ENCODE measurements around the gene PTS. TPM values are rescaled to one million over a fixed set of nuclear protein-coding genes. Genes with fewer than 3 reads are reported as not detected.

PTS gene
- total RNA-seq, 2 experiments from 2014 or later = 82.9 to 86.2 TPM

GRCh38 chr11:112178936-112179335, 47.3 kb upstream of the PTS start:
- intact Hi-C loops (cut with DNase I, micrococcal nuclease) = no loop called here
- H3K4me3 ChIP-seq (ENCODE audit: low read length) = no peak overlapping the region
- H3K27me3 Mint-ChIP-seq = peaks cover 13% of the 10 kb centered on the region
- ChIA-PET CTCF (no interaction called here), POLR2A (no interaction called here)
- no peaks in the 10 kb centered on the region for H3K9me3 Mint-ChIP-seq
- H3K4me3 Mint-ChIP-seq = no peak overlapping the region
- peaks cover 0 to 3% of the 10 kb centered on the region in 2 experiments for H3K27me3 ChIP-seq (ENCODE audit: control insufficient read depth in 1 of 2, insufficient read depth in 2 of 2, low read length in 2 of 2)
- DNase-seq (no peak), ATAC-seq (ENCODE audit: poor library complexity) (no peak)
- no peaks in the 10 kb centered on the region for H3K36me3 ChIP-seq (ENCODE audit: insufficient read depth, low read length)
- no peaks in the 10 kb centered on the region for H3K36me3 Mint-ChIP-seq (ENCODE audit: low read depth)
- H3K9me3 ChIP-seq (ENCODE audit: control insufficient read depth in 1 of 2, insufficient read depth in 1 of 2, low read length in 2 of 2) = no peaks in the 10 kb centered on the region
- H3K27ac ChIP-seq (ENCODE audit: low read depth in 1 of 2, low read length in 2 of 2) = no peak overlapping the region
- TF ChIP-seq CTCF (IDR thresholded peaks at IDR 0.05) = no peak
- no peak overlapping the region for H3K27ac Mint-ChIP-seq
- H3K4me1 Mint-ChIP-seq (ENCODE audit: low read depth) = peaks cover 13% of the 10 kb centered on the region
- peaks cover 3% of the 10 kb centered on the region for H3K4me1 ChIP-seq (ENCODE audit: insufficient read depth, low read length)

- Mint-ChIP-seq H3K27ac (no peak overlapping the region), H3K36me3 (ENCODE audit: low read depth) (no peaks in the 10 kb centered on the region), H3K4me3 (no peak overlapping the region), H3K9me3 (no peaks in the 10 kb centered on the region), H3K27me3 (peaks cover 11% of the 10 kb centered on the region), H3K4me1 (ENCODE audit: low read depth) (peaks cover 12% of the 10 kb centered on the region)
- H3K4me1 ChIP-seq (ENCODE audit: insufficient read depth, low read length) = peaks cover 3% of the 10 kb centered on the region
- intact Hi-C loops (cut with DNase I, micrococcal nuclease) = no loop called here
- H3K27me3 ChIP-seq (ENCODE audit: control insufficient read depth in 1 of 2, insufficient read depth in 2 of 2, low read length in 2 of 2) = peaks cover 0 to 3% of the 10 kb centered on the region in 2 experiments
- CTCF ChIA-PET = no interaction called here
- ATAC-seq (ENCODE audit: poor library complexity) = no peak
- no peak overlapping the region for H3K27ac ChIP-seq (ENCODE audit: low read depth in 1 of 2, low read length in 2 of 2)
- POLR2A ChIA-PET = no interaction called here
- peak in 3 of 14 experiments; percentile 7 to 45 (median 28) for DNase-seq
- no peaks in the 10 kb centered on the region for H3K36me3 ChIP-seq (ENCODE audit: insufficient read depth, low read length)
- H3K4me3 ChIP-seq (ENCODE audit: low read length) = no peak overlapping the region
- no peak for TF ChIP-seq CTCF (IDR thresholded peaks at IDR 0.05)
- H3K9me3 ChIP-seq (ENCODE audit: control insufficient read depth in 1 of 2, insufficient read depth in 1 of 2, low read length in 2 of 2) = no peaks in the 10 kb centered on the region
Measured at GRCh38 chr11:112179601-112180000, 46.6 kb upstream of the PTS start.

- TF ChIP-seq CTCF (IDR thresholded peaks at IDR 0.05) = no peak
- no peaks in the 10 kb centered on the region for H3K4me1 ChIP-seq (ENCODE audit: insufficient read depth, low read length)
- DNase-seq (no peak), ATAC-seq (ENCODE audit: poor library complexity) (no peak)
- H3K27me3 ChIP-seq (ENCODE audit: control insufficient read depth in 1 of 2, insufficient read depth in 2 of 2, low read length in 2 of 2) = no peaks in the 10 kb centered on the region
- Mint-ChIP-seq H3K4me3 (no peak overlapping the region), H3K36me3 (ENCODE audit: low read depth) (no peaks in the 10 kb centered on the region), H3K27ac (no peak overlapping the region), H3K4me1 (ENCODE audit: low read depth) (no peaks in the 10 kb centered on the region), H3K9me3 (no peaks in the 10 kb centered on the region), H3K27me3 (peaks cover 6% of the 10 kb centered on the region)
- no peak overlapping the region for H3K4me3 ChIP-seq (ENCODE audit: low read length)
- no peaks in the 10 kb centered on the region for H3K36me3 ChIP-seq (ENCODE audit: insufficient read depth, low read length)
- ChIA-PET POLR2A (no interaction called here), CTCF (no interaction called here)
- intact Hi-C loops (cut with DNase I, micrococcal nuclease) = no loop called here
- no peaks in the 10 kb centered on the region for H3K9me3 ChIP-seq (ENCODE audit: control insufficient read depth in 1 of 2, insufficient read depth in 1 of 2, low read length in 2 of 2)
- no peak overlapping the region for H3K27ac ChIP-seq (ENCODE audit: low read depth in 1 of 2, low read length in 2 of 2)
Measured at GRCh38 chr11:112182867-112183266, 43.4 kb upstream of the PTS start.

Measured in CD4-positive, alpha-beta T cell (primary cell).